ENCODE results near the gene PEX7.
"Not testable (repeated sequence)": the region's sequence is repeated elsewhere in the genome, so short reads cannot be mapped to it uniquely, and the experiment has no call there.

Gene PEX7

GRCh38 chr6:136918706-136919105 lies 96.3 kb downstream of the PEX7 start:
- no peak for DNase-seq

DNA sequence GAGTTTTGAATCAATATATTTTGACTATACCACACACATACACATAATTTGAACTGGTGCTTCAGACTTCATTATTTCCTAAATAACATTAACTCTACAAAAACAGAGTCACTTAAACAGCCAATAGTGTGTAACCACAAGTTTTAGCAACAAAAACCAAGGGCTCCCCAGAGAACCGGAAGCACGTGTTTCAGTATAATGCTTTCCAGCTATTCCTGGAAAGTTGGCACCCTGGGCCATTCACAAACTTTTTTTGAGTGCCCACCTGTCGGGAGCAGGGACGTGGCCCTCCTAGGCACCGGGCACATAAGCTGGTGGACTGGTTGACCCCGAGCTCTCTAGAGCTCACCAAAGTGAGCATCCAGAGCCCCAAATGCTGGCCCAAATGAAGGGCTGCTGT lies 97.8 kb downstream of the PEX7 start:
- DNase-seq = no peak

DNA sequence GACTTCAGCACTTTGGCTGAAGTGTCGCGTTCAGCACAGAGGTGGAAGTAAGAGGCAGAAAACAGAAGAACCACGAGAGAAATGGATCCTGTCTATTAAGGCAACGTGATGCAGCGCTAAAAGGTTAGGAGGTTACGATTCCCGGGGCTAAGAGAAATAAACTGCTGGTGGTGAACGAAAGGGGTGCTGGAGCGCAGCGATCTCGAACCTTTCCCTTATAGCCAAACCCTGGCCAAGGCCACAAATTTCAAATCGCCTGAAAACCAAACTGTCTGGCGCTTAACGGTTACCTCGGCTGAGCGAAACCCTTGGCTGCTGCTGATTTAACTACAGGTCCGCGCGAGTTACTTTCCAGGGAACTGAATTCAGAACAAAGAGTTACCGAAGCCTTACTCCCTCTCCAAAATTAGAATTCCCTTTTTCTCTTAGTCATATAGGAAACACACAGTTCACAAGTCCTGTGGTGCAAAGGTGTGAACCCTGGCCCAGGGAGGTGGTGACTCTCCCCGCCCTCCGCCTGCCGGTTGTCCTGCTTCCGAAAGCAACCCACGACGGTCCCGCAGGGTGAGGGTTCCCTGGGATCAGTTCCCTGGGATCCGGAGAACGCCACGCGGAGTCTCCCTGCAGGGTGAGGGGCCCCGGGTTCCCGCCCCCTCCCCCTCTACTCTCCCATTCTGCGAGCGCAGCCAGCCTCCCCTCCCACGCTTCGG lies 98.4 kb downstream of the PEX7 start:
- no peak for DNase-seq

DNA sequence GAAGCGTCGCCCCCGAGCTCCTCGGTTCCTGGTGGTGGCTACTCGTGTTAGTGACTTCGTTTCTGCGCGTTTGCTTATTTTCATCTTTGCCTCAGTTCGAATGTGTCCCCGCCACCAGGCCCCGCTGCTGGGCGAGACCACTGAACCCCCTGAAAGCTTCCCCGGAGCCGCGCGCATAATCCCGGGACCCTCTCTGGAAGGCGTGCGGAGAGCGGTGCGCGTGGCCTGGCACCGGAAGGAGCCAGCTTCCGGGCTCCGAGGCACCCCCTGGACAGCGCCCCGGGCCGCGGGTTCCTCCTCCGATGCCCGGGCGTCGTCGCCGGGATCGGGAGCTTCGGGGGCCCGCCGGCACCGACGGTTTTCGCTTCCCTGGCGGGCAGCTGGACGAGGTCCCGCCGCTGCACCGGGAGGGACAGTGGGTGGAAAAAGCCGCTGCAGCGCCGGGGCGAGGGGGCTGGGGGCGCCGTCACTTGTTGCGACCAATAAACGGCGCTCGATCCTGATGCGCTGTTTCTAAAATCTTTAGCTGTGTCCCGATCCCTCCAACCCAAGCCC lies 99.1 kb downstream of the PEX7 start:
- no peak for DNase-seq

DNA sequence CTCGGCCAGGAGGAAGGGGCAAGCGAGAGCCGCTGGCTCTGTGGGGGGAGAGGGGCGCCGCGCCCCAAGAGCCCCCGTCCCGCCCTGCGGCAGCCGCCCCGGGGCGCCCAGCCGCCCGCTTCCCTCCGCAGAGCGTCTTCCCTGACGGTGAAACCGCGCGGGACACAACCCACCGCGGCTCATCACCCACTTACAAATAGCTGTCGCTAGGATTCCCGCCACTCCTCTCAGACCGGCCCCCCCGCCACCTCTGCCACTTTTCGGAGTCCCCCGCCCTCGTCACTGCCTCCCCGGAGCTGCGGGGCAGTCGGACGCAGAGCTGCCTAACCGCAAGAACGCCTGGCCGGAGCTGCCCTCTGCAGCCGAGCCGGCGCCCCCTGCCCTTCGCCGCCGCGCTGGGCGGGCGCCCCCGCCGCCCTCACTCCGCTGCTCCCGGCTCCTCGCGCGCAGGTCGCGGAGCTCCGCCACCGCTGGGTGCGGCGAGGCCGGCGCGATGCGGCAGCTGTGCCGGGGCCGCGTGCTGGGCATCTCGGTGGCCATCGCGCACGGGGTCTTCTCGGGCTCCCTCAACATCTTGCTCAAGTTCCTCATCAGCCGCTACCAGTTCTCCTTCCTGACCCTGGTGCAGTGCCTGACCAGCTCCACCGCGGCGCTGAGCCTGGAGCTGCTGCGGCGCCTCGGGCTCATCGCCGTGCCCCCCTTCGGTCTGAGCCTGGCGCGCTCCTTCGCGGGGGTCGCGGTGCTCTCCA lies 99.7 kb downstream of the PEX7 start, which contains the start of gene SLC35D3:
SLC35D3 (plus strand) TSS at position 366 of the 749 bp plus-strand sequence; CDS start at position 494, 128 bp downstream.
- no peak for DNase-seq

- DNase-seq = no peak
Measured at GRCh38 chr6:136922685-136923006, 100.3 kb downstream of the PEX7 start.

GRCh38 chr6:136923116-136923953 lies 100.9 kb downstream of the PEX7 start:
- DNase-seq = no peak

DNA sequence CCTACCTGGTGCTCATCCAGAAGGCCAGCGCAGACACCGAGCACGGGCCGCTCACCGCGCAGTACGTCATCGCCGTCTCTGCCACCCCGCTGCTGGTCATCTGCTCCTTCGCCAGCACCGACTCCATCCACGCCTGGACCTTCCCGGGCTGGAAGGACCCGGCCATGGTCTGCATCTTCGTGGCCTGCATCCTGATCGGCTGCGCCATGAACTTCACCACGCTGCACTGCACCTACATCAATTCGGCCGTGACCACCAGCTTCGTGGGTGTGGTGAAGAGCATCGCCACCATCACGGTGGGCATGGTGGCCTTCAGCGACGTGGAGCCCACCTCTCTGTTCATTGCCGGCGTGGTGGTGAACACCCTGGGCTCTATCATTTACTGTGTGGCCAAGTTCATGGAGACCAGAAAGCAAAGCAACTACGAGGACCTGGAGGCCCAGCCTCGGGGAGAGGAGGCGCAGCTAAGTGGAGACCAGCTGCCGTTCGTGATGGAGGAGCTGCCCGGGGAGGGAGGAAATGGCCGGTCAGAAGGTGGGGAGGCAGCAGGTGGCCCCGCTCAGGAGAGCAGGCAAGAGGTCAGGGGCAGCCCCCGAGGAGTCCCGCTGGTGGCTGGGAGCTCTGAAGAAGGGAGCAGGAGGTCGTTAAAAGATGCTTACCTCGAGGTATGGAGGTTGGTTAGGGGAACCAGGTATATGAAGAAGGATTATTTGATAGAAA lies 101.7 kb downstream of the PEX7 start:
- DNase-seq = no peak

- DNase-seq = no peak
Measured at GRCh38 chr6:136926383-136926782, 104.0 kb downstream of the PEX7 start.

- DNase-seq = no peak
Measured at GRCh38 chr6:136927292-136927691, 104.9 kb downstream of the PEX7 start.

- DNase-seq = no peak
Measured at GRCh38 chr6:136930528-136930927, 108.1 kb downstream of the PEX7 start.

- DNase-seq = no peak
Measured at GRCh38 chr6:136932599-136932998, 110.2 kb downstream of the PEX7 start.

DNA sequence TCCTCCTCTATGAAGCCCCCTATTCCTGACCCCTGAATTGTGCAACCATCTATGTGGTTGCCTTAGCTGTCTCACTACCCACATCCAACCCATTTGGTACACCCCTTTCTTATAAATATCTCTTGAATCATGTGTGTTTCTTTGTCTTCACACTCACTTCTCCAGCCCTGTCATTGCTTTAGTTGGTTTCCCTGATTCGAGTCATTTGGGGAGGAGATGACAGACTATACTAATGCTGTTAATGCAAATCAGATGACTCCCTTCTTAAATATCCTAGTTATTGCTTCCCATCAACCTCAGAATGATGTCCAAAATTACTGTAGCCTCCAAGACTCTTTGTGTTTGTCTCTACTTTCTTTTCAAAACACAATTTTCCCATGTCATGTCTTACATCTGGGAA lies 122.7 kb downstream of the PEX7 start:
- no peak for DNase-seq

DNA sequence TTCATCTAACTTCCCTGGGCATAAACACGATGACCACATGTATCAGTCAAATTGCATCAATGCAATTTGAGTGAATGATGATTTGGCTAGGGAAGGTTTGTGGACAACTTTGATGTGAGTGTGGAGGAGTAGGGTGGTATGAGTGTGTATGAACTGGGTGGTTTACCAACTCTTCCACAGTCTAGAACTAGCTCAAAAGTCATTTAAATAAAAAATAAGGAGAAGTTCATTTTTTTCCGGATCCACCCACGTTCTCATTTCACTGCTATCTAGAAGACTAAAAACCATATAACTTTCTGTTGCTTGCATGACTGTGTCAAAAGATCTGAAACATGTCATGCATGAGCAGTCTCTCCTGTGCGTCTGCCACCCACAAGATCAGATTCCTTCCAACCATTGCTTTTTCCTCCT lies 123.3 kb downstream of the PEX7 start:
- DNase-seq = no peak

DNA sequence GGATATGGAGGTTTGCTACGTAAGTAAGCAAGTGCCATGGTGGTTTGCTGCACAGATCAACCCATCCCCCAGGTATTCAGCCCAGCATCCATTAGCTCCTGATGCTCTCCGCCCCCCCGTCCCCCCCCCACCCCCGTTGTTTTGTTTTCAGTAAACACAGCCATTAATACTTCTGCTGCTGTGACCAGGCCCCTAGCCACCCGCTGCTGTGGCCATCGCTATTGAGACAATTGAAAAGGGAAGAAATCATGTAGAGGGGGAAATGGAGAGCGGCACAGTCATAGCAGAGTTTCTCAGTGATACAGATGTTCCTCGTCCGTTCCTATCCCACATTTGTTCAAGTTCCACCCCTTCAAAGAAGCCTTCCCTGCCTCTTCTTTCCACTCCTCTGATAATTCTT lies 124.6 kb downstream of the PEX7 start:
- DNase-seq = no peak

GRCh38 chr6:136949957-136950356 lies 127.6 kb downstream of the PEX7 start:
- not testable (repeated sequence) for DNase-seq

- DNase-seq = no peak
Measured at GRCh38 chr6:136950436-136951126, 128.2 kb downstream of the PEX7 start.

- no peak for DNase-seq
Measured at GRCh38 chr6:136952714-136953260, 130.4 kb downstream of the PEX7 start.

GRCh38 chr6:136955123-136955522 lies 132.7 kb downstream of the PEX7 start:
- no peak for DNase-seq

- no peak for DNase-seq
Measured at GRCh38 chr6:136956590-136957544, 134.5 kb downstream of the PEX7 start.

Measured in NCI-H187 treated with DMSO at 0.1 percent for 48 hours (cell line).